ENCODE measurements around the gene METTL2A. TPM values are rescaled to one million over a fixed set of nuclear protein-coding genes. Genes with fewer than 3 reads are reported as not detected.
"Not testable (repeated sequence)": the region's sequence is repeated elsewhere in the genome, so short reads cannot be mapped to it uniquely, and the experiment has no call there.

Gene METTL2A
- total and polyA plus RNA-seq, 2 experiments from 2014 or later, result 13.6 to 18.1 TPM

GRCh38 chr17:62494073-62494472, 70.4 kb downstream of the METTL2A start:
- DNase-seq (ENCODE audit: low spot score); H3K36me3 ChIP-seq (replicated peaks; ENCODE audit: insufficient read depth, low read depth); H3K9me3 ChIP-seq (ENCODE audit: low read depth); H3K4me2 ChIP-seq; H2AFZ ChIP-seq; H3K9me2 ChIP-seq (replicated peaks; ENCODE audit: insufficient read depth); H3K27me3 ChIP-seq; H3K27ac ChIP-seq; H3K4me3 ChIP-seq; H3K4me1 ChIP-seq (ENCODE audit: insufficient read depth): not testable (repeated sequence)
- Histone ChIP-seq H4K20me1 (ENCODE audit: insufficient read depth, poor library complexity, severe bottlenecking) (peaks cover 74% of the 10 kb centered on the region), H3K79me2 (peaks cover 98% of the 10 kb centered on the region)
- 96% methylated on average over 7 of the region's 7 CpGs for WGBS (ENCODE audit: low lambda C conversion rate, missing lambda C conversion rate)

DNA sequence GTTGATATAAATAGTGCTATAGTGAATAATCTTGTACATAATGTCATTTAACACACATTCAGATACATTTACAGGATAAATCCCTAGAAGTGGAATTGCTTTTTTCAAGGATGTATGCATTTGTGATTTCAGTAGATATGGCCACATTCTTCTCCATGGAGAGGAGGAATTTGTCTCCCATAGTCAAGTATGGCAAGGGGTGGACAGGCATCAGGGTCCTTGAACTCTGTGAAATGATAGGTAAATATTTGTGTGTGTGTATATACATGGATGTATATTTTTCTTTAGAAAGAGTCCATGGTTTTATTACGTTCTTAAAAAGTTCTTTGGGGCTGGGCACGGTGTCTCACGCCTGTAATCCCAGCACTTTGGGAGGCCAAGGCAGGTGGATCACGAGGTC, 72.6 kb downstream of the METTL2A start:
- not testable (repeated sequence) for H3K4me2 ChIP-seq; H2AFZ ChIP-seq; H3K36me3 ChIP-seq (replicated peaks; ENCODE audit: insufficient read depth, low read depth); H3K27me3 ChIP-seq; H3K9me3 ChIP-seq (ENCODE audit: low read depth); H3K4me3 ChIP-seq; H3K4me1 ChIP-seq (ENCODE audit: insufficient read depth); DNase-seq (ENCODE audit: low spot score); H3K27ac ChIP-seq; H3K9me2 ChIP-seq (replicated peaks; ENCODE audit: insufficient read depth)
- Histone ChIP-seq H4K20me1 (ENCODE audit: insufficient read depth, poor library complexity, severe bottlenecking) (peaks cover 66% of the 10 kb centered on the region), H3K79me2 (peaks cover 91% of the 10 kb centered on the region)
- 94% methylated on average over 4 of the region's 4 CpGs for WGBS (ENCODE audit: low lambda C conversion rate, missing lambda C conversion rate)

GRCh38 chr17:62498796-62499195, 75.1 kb downstream of the METTL2A start:
- not testable (repeated sequence) for H3K4me2 ChIP-seq; H3K27ac ChIP-seq; H3K36me3 ChIP-seq (replicated peaks; ENCODE audit: insufficient read depth, low read depth); H3K4me1 ChIP-seq (ENCODE audit: insufficient read depth); H3K9me2 ChIP-seq (replicated peaks; ENCODE audit: insufficient read depth); H3K4me3 ChIP-seq; DNase-seq (ENCODE audit: low spot score); H3K9me3 ChIP-seq (ENCODE audit: low read depth); H3K27me3 ChIP-seq; H2AFZ ChIP-seq
- H3K79me2 ChIP-seq, result peaks cover 90% of the 10 kb centered on the region
- 92% methylated on average over 8 of the region's 8 CpGs for WGBS (ENCODE audit: low lambda C conversion rate, missing lambda C conversion rate)
- peaks cover 52% of the 10 kb centered on the region for H4K20me1 ChIP-seq (ENCODE audit: insufficient read depth, poor library complexity, severe bottlenecking)

Small RNA genes lying within 50 kb of the gene (small RNA-seq; reads per million reads assigned to genes)
- gene RNU7-52P, result not detected

Other genes with a start within 250 kb of the METTL2A start
- not detected in 2 replicates for gene EFCAB3, start 43.3 kb upstream of the METTL2A start, total RNA-seq
- gene EFCAB3, start 43.3 kb upstream of the METTL2A start, polyA plus RNA-seq, result not detected in 2 replicates
- gene TLK2, start 54.9 kb downstream of the METTL2A start, total RNA-seq, result 32.5 and 44.7 TPM in 2 replicates
- gene TLK2, start 54.9 kb downstream of the METTL2A start, polyA plus RNA-seq, result 19.4 and 22.7 TPM in 2 replicates
- gene MRC2, start 203.8 kb downstream of the METTL2A start, total RNA-seq, result 58.4 and 104 TPM in 2 replicates
- 121 and 123 TPM in 2 replicates for gene MRC2, start 203.8 kb downstream of the METTL2A start, polyA plus RNA-seq